Gastrocnemius medialis (tissue), 4 donors: ENCODE data around the gene ZCCHC24. TPM values are rescaled to one million over a fixed set of nuclear protein-coding genes. Genes with fewer than 3 reads are reported as not detected.

ENCODE experiments used
- ATAC-seq, 2 donors: fragments of 150-250 bp; one replicate each; pipeline ENCODE4 v1.9.1; 2016
- DNase-seq, 2 donors: peaks; one replicate each; pipeline ENCODE4 v3.0.0-alpha.2; 2019
- H3K27ac ChIP-seq, 4 donors: fragments of 200-600 bp; sonication (generic); 1 replicate in 1 of 4; 2 replicates in 3 of 4; pipeline ENCODE4 v1.5.1; 2016 to 2018; ENCODE audit warnings: mild to moderate bottlenecking in 2 of 4, moderate library complexity in 1 of 4
- H3K27me3 ChIP-seq, 3 donors: fragments of 200-600 bp; sonication (generic) in 2 of 3; 1 replicate in 1 of 3; 2 replicates in 2 of 3; pipeline versions ENCODE4 v1.5.1 to v1.6.0; 2016 to 2019; ENCODE audit warnings: mild to moderate bottlenecking in 1 of 3, moderate library complexity in 1 of 3
- H3K36me3 ChIP-seq, 2 donors: fragments of 200-600 bp; sonication (generic) in 1 of 2; one replicate each; pipeline ENCODE4 v1.5.1; 2017 to 2018
- H3K4me1 ChIP-seq, 2 donors: fragments of 200-600 bp; sonication (generic) in 1 of 2; one replicate each; pipeline ENCODE4 v1.5.1; 2016 to 2017; ENCODE audit warnings: mild to moderate bottlenecking in 2 of 2
- H3K4me3 ChIP-seq, 4 donors: fragments of 200-600 bp; sonication (generic) in 3 of 4; 1 replicate in 1 of 4; 2 replicates in 3 of 4; pipeline ENCODE4 v1.5.1; 2016 to 2019; ENCODE audit warnings: mild to moderate bottlenecking in 2 of 4
- H3K9me3 ChIP-seq, 3 donors: fragments of 200-600 bp; sonication (generic) in 2 of 3; 1 replicate in 1 of 3; 2 replicates in 2 of 3; pipeline ENCODE4 v1.5.1; 2016 to 2019
- CTCF ChIP-seq, 5 experiments: fragments of 450-650 bp in 3 of 5; fragments of 200-600 bp in 2 of 5; sonication (generic) in 2 of 5; IDR thresholded peaks in 4 of 5; conservative IDR thresholded peaks in 1 of 5; 1 replicate in 4 of 5; 2 replicates in 1 of 5; pipeline ENCODE4 v1.5.1; 2016 to 2019; ENCODE audit warnings: antibody characterized with exemption in 5 of 5, mild to moderate bottlenecking in 3 of 5, moderate library complexity in 3 of 5
- POLR2A ChIP-seq, 2 donors: fragments of 450-650 bp; IDR thresholded peaks; one replicate each; pipeline ENCODE4 v1.6.1; 2017; ENCODE audit warnings: antibody characterized with exemption in 2 of 2, mild to moderate bottlenecking in 2 of 2, moderate library complexity in 2 of 2
- in situ Hi-C, 4 donors: fragments of 200-750 bp; cut with MboI; loops; one replicate each; pipeline versions ENCODE4 v1.15.0 to v1.8.0; 2017; ENCODE audit warnings: low sequenced_read_pairs in 4 of 4
- intact Hi-C: fragments of 100-400 bp; cut with DNase I; formaldehyde crosslinking; loops from one replicate; pipeline ENCODE4 v1.15.1; 2023; ENCODE audit warnings: low total_unique reads
- total RNA-seq, 4 donors: library from RNA; depleted of rRNA; stranded (reverse); fragments of >200 nt; gene quantifications; one replicate each; pipeline versions ENCODE4 v1.1.0 to v1.2.3, GENCODE V29; 2016

ZCCHC24 gene
- total RNA-seq, 4 donors from 2014 or later, result 59.6 to 122 (median 84.5) TPM

DNA sequence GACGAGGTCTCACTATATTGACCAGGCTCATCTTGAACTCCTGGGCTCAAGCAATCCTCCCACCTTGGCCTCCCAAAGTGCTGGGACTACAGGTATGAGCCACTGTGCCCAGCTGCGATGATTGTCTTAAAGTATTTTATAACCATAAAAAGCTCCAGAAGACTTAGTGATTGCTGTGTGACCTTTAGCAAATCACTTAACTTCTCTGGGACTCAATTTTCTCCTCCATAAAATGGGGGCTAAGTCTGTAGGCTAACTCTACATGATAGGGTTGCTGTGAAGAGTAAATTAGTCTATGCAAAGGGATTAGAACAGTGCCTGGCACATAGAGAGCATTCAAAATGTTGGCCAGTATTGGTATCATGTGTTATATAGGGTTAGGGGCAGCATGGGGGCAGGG lies 55.4 kb downstream of the ZCCHC24 start:
- Histone ChIP-seq H3K4me1 (peaks cover 9 to 16% of the 10 kb centered on the region in 2 donors), H3K4me3 (no peak overlapping the region), H3K36me3 (peaks cover 0 to 26% of the 10 kb centered on the region in 2 donors), H3K27ac (no peak overlapping the region), H3K27me3 (no peaks in the 10 kb centered on the region), H3K9me3 (no peaks in the 10 kb centered on the region)
- intact Hi-C loops (no loop called here), in situ Hi-C loops (no loop called here)
- ATAC-seq (no peak), DNase-seq (no peak)
- TF ChIP-seq POLR2A (IDR thresholded peaks at IDR 0.05) (no peak), CTCF (IDR thresholded peaks at IDR 0.05 in 4 of 5, conservative IDR thresholded peaks at IDR 0.05 in 1 of 5) (no peak)

GRCh38 chr10:79387974-79388850 lies 57.2 kb downstream of the ZCCHC24 start:
- Histone ChIP-seq H3K27ac (peak overlapping the region in 1 of 4 donors; percentile 20), H3K4me3 (no peak overlapping the region), H3K36me3 (peaks cover 0 to 20% of the 10 kb centered on the region in 2 donors), H3K9me3 (no peaks in the 10 kb centered on the region), H3K4me1 (peaks cover 9 to 15% of the 10 kb centered on the region in 2 donors), H3K27me3 (no peaks in the 10 kb centered on the region)
- ATAC-seq, result no peak
- intact Hi-C loops, result no loop called here
- TF ChIP-seq POLR2A (IDR thresholded peaks at IDR 0.05), result no peak
- no peak for TF ChIP-seq CTCF (IDR thresholded peaks at IDR 0.05 in 4 of 5, conservative IDR thresholded peaks at IDR 0.05 in 1 of 5)
- no peak for DNase-seq
- in situ Hi-C loops, result no loop called here

DNA sequence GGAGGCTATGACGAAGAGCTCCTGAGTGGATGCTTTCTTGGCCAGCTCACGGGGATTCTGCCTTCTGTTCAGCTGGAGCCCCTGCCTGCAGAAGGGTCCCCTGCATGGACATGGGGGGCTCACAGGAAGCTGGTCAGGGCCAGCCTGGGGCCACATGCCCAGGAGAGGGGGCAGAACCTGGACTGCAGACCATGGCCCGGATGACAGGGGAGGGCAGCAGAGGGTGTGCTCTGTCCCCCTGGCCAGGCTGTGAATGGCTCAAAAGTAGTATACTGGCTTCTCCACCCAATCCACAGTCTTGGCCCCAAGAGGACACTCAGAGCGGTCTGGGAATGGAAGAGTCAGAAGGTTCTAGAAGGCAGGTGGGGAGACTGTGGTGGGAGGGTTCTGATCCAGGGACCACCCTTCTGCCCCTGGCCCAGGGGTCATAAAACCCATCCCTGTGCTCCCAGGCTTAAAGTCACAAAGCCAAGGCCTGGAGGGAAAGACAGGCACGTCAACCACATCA lies 57.9 kb downstream of the ZCCHC24 start:
- Histone ChIP-seq H3K36me3 (peaks cover 0 to 20% of the 10 kb centered on the region in 2 donors), H3K4me1 (peaks cover 9% of the 10 kb centered on the region in 2 donors), H3K27ac (peak overlapping the region in 2 of 4 donors; percentile 9 to 20), H3K9me3 (no peaks in the 10 kb centered on the region), H3K4me3 (no peak overlapping the region), H3K27me3 (no peaks in the 10 kb centered on the region)
- intact Hi-C loops, result no loop called here
- TF ChIP-seq CTCF (IDR thresholded peaks at IDR 0.05 in 4 of 5, conservative IDR thresholded peaks at IDR 0.05 in 1 of 5) (no peak), POLR2A (IDR thresholded peaks at IDR 0.05) (no peak)
- no peak for ATAC-seq
- in situ Hi-C loops, result no loop called here
- DNase-seq, result peak in 1 of 2 donors; percentile 10

- DNase-seq, result peak in 1 of 2 donors; percentile 9
- no peaks in the 10 kb centered on the region for H3K9me3 ChIP-seq
- intact Hi-C loops (no loop called here), in situ Hi-C loops (no loop called here)
- peaks cover 9 to 15% of the 10 kb centered on the region in 2 donors for H3K4me1 ChIP-seq
- H3K27me3 ChIP-seq, result no peaks in the 10 kb centered on the region
- peak overlapping the region in 1 of 4 donors; percentile 9 for H3K27ac ChIP-seq
- H3K4me3 ChIP-seq, result no peak overlapping the region
- no peak for TF ChIP-seq CTCF (IDR thresholded peaks at IDR 0.05 in 4 of 5, conservative IDR thresholded peaks at IDR 0.05 in 1 of 5)
- TF ChIP-seq POLR2A (IDR thresholded peaks at IDR 0.05), result no peak
- H3K36me3 ChIP-seq, result peaks cover 0 to 20% of the 10 kb centered on the region in 2 donors
- no peak for ATAC-seq
Observed at GRCh38 chr10:79386637-79387465, 58.6 kb downstream of the ZCCHC24 start.
